NOMO-1 (cell line): Measurements from ENCODE around the gene CLK4.
A peak's percentile ranks its signal among the peaks of the same experiment; 100 is the strongest.

Source experiments
- DNase-seq, 2 experiments: peaks; one replicate each; lab custom pipeline; 2025; ENCODE audit not compliant: unreplicated experiment in 2 of 2; lab: John Stamatoyannopoulos, UW

CLK4 gene

GRCh38 chr5:178640331-178641045 is 13.6 kb upstream of the CLK4 start:
- DNase-seq, result no peak

GRCh38 chr5:178637356-178638074 is 10.7 kb upstream of the CLK4 start:
- peak; percentile 45 to 47 for DNase-seq

GRCh38 chr5:178632285-178632684 is 5.4 kb upstream of the CLK4 start:
- no peak for DNase-seq

- no peak for DNase-seq
Measured at GRCh38 chr5:178630951-178631350, 4.1 kb upstream of the CLK4 start.

GRCh38 chr5:178630475-178630930 is 3.7 kb upstream of the CLK4 start:
- no peak for DNase-seq

GRCh38 chr5:178627259-178627598 is 379 bp upstream of the CLK4 start:
- no peak for DNase-seq

- DNase-seq, result peak in 1 of 2 experiments; percentile 29
Measured at GRCh38 chr5:178625679-178626483, 969 bp downstream of the CLK4 start.

GRCh38 chr5:178624631-178625546 is 2.0 kb downstream of the CLK4 start:
- no peak for DNase-seq

- DNase-seq, result no peak
Measured at GRCh38 chr5:178622679-178623247, 4.1 kb downstream of the CLK4 start.

- DNase-seq, result no peak
Measured at GRCh38 chr5:178619390-178619789, 7.5 kb downstream of the CLK4 start.

- DNase-seq, result no peak
Measured at GRCh38 chr5:178612299-178612698, 14.6 kb downstream of the CLK4 start.

GRCh38 chr5:178606269-178606668 is 20.6 kb downstream of the CLK4 start:
- DNase-seq, result no peak

GRCh38 chr5:178605788-178606187 is 21.1 kb downstream of the CLK4 start:
- DNase-seq, result no peak

- DNase-seq, result no peak
Measured at GRCh38 chr5:178602752-178603151, 24.1 kb downstream of the CLK4 start.

- no peak for DNase-seq
Measured at GRCh38 chr5:178595750-178596149, 31.1 kb downstream of the CLK4 start.

GRCh38 chr5:178595150-178595549 is 31.7 kb downstream of the CLK4 start:
- no peak for DNase-seq

- no peak for DNase-seq
Measured at GRCh38 chr5:178590924-178591423, 35.9 kb downstream of the CLK4 start.

GRCh38 chr5:178590141-178590923 is 36.5 kb downstream of the CLK4 start, which contains the start of gene COL23A1:
Gene COL23A1, minus strand, starts transcription at chr5:178590393.
- DNase-seq, result peak; percentile 78 to 88
